HG02623 (cell line): ENCODE measurements around the gene PTH.

Experiments
- ATAC-seq: cut with Tn5 transposase; IDR thresholded peaks from one replicate; pipeline ENCODE4 v1.9.1; 2021; ENCODE audit warnings: moderate library complexity; ENCODE audit not compliant: unreplicated experiment

Gene PTH

DNA sequence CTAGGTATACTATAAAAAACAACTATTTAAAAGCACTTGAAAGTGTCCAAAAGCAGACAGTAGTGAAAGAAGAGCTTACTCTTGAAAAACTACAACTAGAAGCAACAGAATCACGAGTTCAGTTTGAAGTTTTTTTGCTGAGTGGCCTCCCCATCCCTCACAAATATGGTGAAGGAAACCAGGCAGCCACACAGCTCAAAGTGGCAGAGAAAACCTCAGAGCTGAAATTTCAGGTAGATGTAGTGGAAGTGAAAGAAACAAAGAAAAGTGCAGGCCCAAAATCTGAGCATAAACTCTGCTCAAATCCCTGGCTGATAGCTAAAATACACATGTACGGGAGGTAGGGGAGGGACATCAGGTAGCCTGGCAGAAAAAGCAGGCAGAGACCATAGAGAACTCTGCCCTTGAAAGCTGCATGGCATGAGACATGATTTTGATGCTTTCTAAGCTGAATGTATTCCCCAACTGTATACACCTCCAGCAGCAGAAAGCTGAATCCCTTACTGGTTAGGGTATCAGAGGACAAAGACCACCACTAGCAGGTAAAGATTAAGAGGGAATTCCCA is 44.9 kb downstream of the PTH start:
- ATAC-seq, result no peak

DNA sequence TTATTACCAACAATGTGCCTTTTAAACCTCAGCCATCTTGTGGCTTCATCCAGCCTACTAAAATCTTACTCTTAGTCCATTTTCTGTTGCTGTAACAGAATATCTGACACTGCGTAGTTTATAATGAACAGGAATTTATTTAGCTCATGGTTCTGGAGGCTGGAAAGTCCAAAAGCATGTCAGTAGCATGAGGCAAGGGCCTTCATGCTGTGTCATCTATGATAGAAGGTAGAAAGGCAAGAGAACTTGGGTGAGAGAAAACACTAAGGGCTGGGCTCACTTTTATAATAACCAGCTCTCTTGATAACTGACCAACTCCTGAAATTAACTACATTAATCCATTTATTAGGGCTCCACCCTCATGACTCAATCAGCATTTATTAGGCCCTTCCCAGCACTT is 46.3 kb downstream of the PTH start:
- ATAC-seq, result no peak

DNA sequence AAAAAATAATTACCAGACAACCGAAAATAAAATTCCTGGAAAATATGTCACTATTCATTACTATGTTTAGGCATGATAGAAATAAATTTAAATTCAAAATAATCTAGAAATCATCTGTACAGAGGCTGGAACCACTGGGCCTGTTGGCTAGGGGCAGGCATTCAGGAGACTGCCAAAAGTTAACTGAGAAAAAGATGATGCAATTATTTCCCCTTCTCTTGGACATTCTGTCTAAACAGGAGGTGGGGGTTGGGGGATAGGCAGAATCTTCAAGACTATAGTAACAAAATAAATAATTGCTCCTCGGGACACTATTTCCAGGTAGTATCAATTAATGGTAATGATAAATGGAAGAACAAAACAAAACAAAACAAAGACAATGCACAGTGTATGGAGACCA is 46.9 kb downstream of the PTH start:
- ATAC-seq, result no peak

GRCh38 chr11:13446444-13446843 is 49.4 kb downstream of the PTH start:
- ATAC-seq, result no peak

DNA sequence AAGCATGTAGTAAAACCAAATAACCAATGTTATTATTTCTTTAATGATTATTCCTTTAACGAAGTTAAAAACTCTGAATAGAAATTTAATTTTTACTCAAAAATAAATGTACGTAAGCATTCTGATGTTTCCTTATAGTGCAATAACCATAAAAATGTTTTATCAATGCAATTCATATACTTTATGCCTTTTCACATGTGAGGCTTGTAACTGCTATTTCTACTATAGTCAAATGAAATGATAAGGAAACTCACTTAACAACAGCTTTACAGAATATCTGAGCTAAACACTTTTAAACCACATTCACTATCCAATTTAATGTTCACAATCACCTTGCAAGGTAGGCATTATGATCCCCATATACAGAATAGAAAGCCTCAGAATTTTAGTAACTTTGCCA is 50.2 kb downstream of the PTH start:
- ATAC-seq, result no peak
